ENCODE data around the gene ELMO1. TPM values are rescaled to one million over a fixed set of nuclear protein-coding genes. Genes with fewer than 3 reads are reported as not detected.

Gene ELMO1
- total RNA-seq, 4 donors from 2014 or later = 24.6 to 120 (median 71.9) TPM

GRCh38 chr7:37356911-37357636 lies 91.6 kb downstream of the ELMO1 start:
- TF ChIP-seq POLR2AphosphoS5 (IDR thresholded peaks at IDR 0.05) = no peak
- no peak for TF ChIP-seq POLR2A (IDR thresholded peaks at IDR 0.05)
- no peak for TF ChIP-seq CTCF (IDR thresholded peaks at IDR 0.05)
- TF ChIP-seq EP300 (IDR thresholded peaks at IDR 0.05; ENCODE audit: low read depth) = no peak
- no peaks in the 10 kb centered on the region for H3K27me3 ChIP-seq
- H3K27ac ChIP-seq = no peak overlapping the region
- DNase-seq = no peak
- in situ Hi-C loops (cut with MboI; ENCODE audit: low pct_ligation_motif_present in 1 of 4, low pct_unique_long_range_greater_than_20kb in 1 of 4, low sequenced_read_pairs in 3 of 4) = no loop called here
- no peaks in the 10 kb centered on the region for H3K9me3 ChIP-seq
- WGBS, 2 donors (ENCODE audit: low coverage in 1 of 2) = 86 to 93% methylated on average over 3 of the region's 3 CpGs
- peaks cover 0 to 25% (median 4%) of the 10 kb centered on the region in 4 donors for H3K4me1 ChIP-seq
- intact Hi-C loops (cut with DNase I; ENCODE audit: low total_unique reads) = no loop called here
- H3K4me3 ChIP-seq = no peak overlapping the region
- no peaks in the 10 kb centered on the region for H3K36me3 ChIP-seq

- Histone ChIP-seq H3K36me3 (no peaks in the 10 kb centered on the region), H3K27ac (peak overlapping the region; percentile 51 to 70 (median 67)), H3K4me1 (peaks cover 0 to 25% (median 4%) of the 10 kb centered on the region in 4 donors), H3K9me3 (no peaks in the 10 kb centered on the region), H3K27me3 (no peaks in the 10 kb centered on the region), H3K4me3 (no peak overlapping the region)
- TF ChIP-seq POLR2A (IDR thresholded peaks at IDR 0.05) = no peak
- TF ChIP-seq EP300 (IDR thresholded peaks at IDR 0.05; ENCODE audit: low read depth) = no peak
- TF ChIP-seq POLR2AphosphoS5 (IDR thresholded peaks at IDR 0.05) = no peak
- TF ChIP-seq CTCF (IDR thresholded peaks at IDR 0.05) = no peak
- intact Hi-C loops (cut with DNase I; ENCODE audit: low total_unique reads) (no loop called here), in situ Hi-C loops (cut with MboI; ENCODE audit: low pct_ligation_motif_present in 1 of 4, low pct_unique_long_range_greater_than_20kb in 1 of 4, low sequenced_read_pairs in 3 of 4) (no loop called here)
- WGBS, 2 donors (ENCODE audit: low coverage in 1 of 2) = 50 to 52% methylated on average over 4 to 11 of the region's 11 CpGs
- DNase-seq = peak; percentile 35
Measured at GRCh38 chr7:37354656-37355131, 94.0 kb downstream of the ELMO1 start.

GRCh38 chr7:37353949-37354655 lies 94.6 kb downstream of the ELMO1 start:
- 80 to 84% methylated on average over 5 of the region's 5 CpGs for WGBS, 2 donors (ENCODE audit: low coverage in 1 of 2)
- DNase-seq = no peak
- intact Hi-C loops (cut with DNase I; ENCODE audit: low total_unique reads) (no loop called here), in situ Hi-C loops (cut with MboI; ENCODE audit: low pct_ligation_motif_present in 1 of 4, low pct_unique_long_range_greater_than_20kb in 1 of 4, low sequenced_read_pairs in 3 of 4) (no loop called here)
- Histone ChIP-seq H3K36me3 (no peaks in the 10 kb centered on the region), H3K9me3 (no peaks in the 10 kb centered on the region), H3K27me3 (no peaks in the 10 kb centered on the region), H3K27ac (peak overlapping the region; percentile 51 to 70 (median 67)), H3K4me3 (peak overlapping the region in 1 of 4 donors; percentile 38), H3K4me1 (peaks cover 0 to 25% (median 4%) of the 10 kb centered on the region in 4 donors)
- TF ChIP-seq CTCF (IDR thresholded peaks at IDR 0.05) = no peak

All from transverse colon (tissue), 4 donors.